Measurements from ENCODE around the gene PRRX1.
A peak's percentile ranks its signal among the peaks of the same experiment; 100 is the strongest.

Gene PRRX1

DNA sequence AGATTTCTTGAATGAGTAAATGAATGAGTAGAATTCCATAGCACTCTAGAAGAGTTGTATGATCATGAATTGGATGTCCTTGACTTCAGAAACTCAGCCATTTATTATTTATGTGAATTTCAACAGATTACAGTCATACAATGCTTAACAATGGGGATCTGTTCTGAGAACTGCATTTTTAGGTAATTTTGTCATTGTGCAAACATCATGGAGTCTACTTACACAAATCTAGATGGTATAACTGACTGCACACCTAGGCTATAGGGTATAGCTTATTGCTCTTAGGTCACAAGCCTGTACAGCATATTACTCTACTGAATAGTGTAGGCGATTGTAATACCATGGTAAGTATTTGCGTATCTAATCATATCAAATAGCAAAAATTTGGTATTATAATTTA, 59.6 kb downstream of the PRRX1 start:
- no peak for DNase-seq (ENCODE audit: low read depth)

DNA sequence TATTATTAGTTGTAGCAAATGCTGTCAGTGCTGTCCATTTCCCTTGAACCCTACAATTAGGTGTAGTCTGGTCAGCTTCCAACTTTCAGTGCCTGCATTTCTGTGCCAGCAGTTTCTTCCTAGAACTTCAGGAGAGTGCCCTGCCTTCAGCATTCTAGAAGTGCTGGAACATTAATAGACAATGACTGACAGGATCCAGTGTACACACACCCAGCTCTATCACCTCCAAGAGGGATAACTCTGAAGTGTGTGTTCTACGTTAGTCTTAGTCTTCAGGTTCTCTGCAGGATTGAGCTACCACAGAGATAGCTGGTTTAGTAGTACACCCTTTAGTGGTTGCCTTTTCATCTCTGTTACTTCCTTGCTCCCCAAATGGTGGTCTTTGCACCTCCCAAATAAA, 61.4 kb downstream of the PRRX1 start:
- DNase-seq (ENCODE audit: low read depth): no peak

DNA sequence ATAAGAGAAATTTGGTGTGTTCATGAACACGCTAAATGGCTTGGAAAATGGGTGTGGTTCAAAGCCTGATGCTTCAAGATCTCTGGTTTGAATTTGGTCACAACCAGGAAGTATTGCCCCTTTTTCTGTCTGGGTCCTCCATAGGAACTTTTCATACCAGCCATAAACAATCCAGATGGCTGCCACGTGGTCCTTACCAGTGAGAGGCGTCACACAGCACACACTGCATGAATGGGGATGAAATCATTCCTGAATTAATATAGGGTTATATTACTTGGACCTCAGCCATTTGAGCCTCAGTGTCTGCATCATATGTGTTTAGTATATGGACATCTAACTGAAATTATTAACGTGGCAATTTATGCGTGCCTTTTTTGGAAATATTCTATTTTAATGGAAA, 64.0 kb downstream of the PRRX1 start:
- no peak for DNase-seq (ENCODE audit: low read depth)

GRCh38 chr1:170729225-170730002, 65.5 kb downstream of the PRRX1 start:
- DNase-seq (ENCODE audit: low read depth): no peak

DNA sequence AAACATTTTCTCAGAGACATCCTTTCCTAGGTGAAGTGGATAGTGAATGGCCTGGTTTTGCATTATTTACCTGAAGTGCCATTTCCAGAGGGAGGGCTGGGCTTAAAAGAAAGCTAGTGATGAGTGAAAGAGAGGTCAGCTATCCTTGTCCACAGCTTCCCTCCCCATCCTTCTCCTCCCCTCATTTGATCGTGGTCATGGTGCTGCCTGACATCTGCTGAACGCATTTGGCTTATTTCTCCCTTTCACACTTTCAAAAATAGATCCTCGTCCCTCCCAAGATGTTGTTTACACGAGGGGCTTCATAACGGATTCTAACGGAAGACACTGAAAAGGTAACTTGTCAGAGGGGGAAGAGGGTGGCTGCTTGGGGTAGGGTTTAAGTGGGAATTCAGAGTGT, 66.1 kb downstream of the PRRX1 start:
- no peak for DNase-seq (ENCODE audit: low read depth)

GRCh38 chr1:170730438-170730837, 66.5 kb downstream of the PRRX1 start:
- no peak for DNase-seq (ENCODE audit: low read depth)

GRCh38 chr1:170731566-170732251, 67.8 kb downstream of the PRRX1 start:
- DNase-seq (ENCODE audit: low read depth): no peak

GRCh38 chr1:170732252-170732588, 68.3 kb downstream of the PRRX1 start:
- DNase-seq (ENCODE audit: low read depth): no peak

GRCh38 chr1:170734412-170735175, 70.7 kb downstream of the PRRX1 start:
- no peak for DNase-seq (ENCODE audit: low read depth)

- no peak for DNase-seq (ENCODE audit: low read depth)
Measured at GRCh38 chr1:170735366-170736263, 71.7 kb downstream of the PRRX1 start.

DNA sequence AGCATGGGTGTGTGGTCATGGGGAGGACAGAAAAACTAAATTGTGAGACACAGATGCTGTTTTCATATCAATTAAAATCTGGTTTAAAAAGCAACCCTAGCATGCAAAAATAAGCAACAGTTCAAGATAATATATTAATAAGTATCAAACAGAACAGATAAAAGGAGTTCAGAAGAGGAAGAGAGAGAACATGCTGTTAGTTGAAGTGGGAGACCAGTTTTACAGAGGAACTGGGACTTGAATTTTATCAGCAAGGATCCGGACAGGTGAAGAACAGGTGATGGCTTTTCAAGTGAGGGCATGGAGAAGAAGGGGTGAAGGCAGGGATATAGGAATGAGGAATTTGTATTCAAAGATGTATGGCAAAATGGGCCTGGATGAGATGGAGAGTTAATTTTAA, 75.9 kb downstream of the PRRX1 start:
- DNase-seq (ENCODE audit: low read depth): no peak

- DNase-seq (ENCODE audit: low read depth): no peak
Measured at GRCh38 chr1:170741678-170742077, 77.7 kb downstream of the PRRX1 start.

GRCh38 chr1:170742600-170742999, 78.7 kb downstream of the PRRX1 start:
- no peak for DNase-seq (ENCODE audit: low read depth)

GRCh38 chr1:170743083-170743482, 79.2 kb downstream of the PRRX1 start:
- DNase-seq (ENCODE audit: low read depth): no peak

- no peak for DNase-seq (ENCODE audit: low read depth)
Measured at GRCh38 chr1:170749549-170749948, 85.6 kb downstream of the PRRX1 start.

- DNase-seq (ENCODE audit: low read depth): no peak
Measured at GRCh38 chr1:170749959-170750358, 86.0 kb downstream of the PRRX1 start.

DNA sequence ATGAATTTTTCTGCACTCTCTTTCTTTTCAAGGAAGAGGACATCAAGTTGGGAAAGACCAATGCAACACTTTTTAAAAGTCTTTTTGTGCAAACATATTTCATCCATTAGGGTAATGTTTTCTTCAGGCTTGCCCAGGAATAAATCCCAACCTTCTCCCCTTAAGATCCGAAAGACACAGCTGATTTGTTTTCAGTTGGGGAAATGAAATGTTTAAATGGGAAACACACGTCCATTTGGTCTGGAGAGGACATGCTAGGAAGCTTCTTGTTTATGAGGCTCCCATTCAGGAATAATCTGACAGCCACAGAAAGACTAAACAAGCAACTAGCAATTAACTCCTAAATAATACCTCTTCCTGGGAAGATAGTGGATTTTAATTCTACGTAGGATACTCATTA, 91.9 kb downstream of the PRRX1 start:
- no peak for DNase-seq (ENCODE audit: low read depth)

DNA sequence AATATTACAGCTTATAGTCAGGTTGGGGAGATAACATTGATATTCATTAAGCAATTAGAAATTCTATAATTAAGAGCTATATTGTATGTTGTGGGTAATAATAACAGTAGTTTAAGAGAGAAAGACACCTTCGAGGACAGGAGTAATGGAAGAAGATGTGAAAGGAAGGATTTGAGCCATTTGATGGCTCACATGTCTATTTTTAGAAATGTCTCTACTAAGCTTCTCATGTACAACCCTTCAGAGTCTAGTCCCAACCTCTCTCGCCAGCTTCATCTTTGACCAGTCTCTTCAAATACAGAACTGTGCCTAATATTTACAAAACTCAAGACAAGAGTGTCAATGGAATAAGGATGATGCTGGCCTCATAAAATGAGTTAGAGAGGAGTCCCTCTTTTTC, 95.1 kb downstream of the PRRX1 start:
- DNase-seq (ENCODE audit: low read depth): no peak

DNA sequence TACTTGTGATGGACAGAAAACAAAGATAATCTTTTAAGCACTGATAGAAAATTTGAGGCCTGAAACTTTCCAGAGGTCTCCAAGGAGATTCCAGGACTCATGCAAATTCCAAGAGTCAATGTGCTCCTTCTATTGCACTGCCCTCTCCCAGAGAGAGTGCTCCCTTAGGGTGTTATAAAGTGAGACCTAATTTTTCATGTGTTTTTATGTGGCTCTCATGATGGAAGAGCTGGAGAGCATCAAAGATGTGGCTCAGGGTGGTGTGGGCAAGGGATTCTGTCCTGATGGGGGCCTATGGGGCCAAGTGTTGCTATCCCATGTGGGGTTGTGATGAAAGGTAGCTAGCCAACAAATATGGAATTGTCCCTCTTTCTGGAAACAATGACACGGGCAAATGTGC, 101.3 kb downstream of the PRRX1 start:
- DNase-seq (ENCODE audit: low read depth): no peak

GRCh38 chr1:170765712-170766330, 101.9 kb downstream of the PRRX1 start:
- DNase-seq (ENCODE audit: low read depth): peak; percentile 23

GRCh38 chr1:170768929-170769328, 105.0 kb downstream of the PRRX1 start:
- DNase-seq (ENCODE audit: low read depth): no peak

- DNase-seq (ENCODE audit: low read depth): no peak
Measured at GRCh38 chr1:170769691-170770090, 105.8 kb downstream of the PRRX1 start.
